Left lobe of liver (tissue), 2 donors: Measurements from ENCODE around the gene CEP162. TPM values are rescaled to one million over a fixed set of nuclear protein-coding genes. Genes with fewer than 3 reads are reported as not detected.
"Not testable (repeated sequence)": the region's sequence is repeated elsewhere in the genome, so short reads cannot be mapped to it uniquely, and the experiment has no call there.

Experiments used
- ATAC-seq: fragments of 200-7000 bp; cut with Tn5 transposase; one replicate; pipeline ENCODE4 v1.9.1; 2020; ENCODE audit warnings: mild to moderate bottlenecking, moderate library complexity
- DNase-seq: peaks from one replicate; pipeline ENCODE4 v3.0.0-alpha.2; 2020; ENCODE audit warnings: low spot score
- total RNA-seq: library from RNA; stranded (reverse); gene quantifications from one replicate; pipeline ENCODE4 v1.2.1, GENCODE V29; 2021
- donor health status: DM: no; HTN: no; CAD: no; lungs with moderate emphysema.
- donor health status: DM: no; HTN: yes; CAD: no.

Gene CEP162
- total RNA-seq, 1 donor from 2014 or later = 1.7 TPM

- no peak for DNase-seq
- ATAC-seq = no peak
These were observed 138.4 kb downstream of the CEP162 start for GRCh38 chr6:84089081-84089480.

DNA sequence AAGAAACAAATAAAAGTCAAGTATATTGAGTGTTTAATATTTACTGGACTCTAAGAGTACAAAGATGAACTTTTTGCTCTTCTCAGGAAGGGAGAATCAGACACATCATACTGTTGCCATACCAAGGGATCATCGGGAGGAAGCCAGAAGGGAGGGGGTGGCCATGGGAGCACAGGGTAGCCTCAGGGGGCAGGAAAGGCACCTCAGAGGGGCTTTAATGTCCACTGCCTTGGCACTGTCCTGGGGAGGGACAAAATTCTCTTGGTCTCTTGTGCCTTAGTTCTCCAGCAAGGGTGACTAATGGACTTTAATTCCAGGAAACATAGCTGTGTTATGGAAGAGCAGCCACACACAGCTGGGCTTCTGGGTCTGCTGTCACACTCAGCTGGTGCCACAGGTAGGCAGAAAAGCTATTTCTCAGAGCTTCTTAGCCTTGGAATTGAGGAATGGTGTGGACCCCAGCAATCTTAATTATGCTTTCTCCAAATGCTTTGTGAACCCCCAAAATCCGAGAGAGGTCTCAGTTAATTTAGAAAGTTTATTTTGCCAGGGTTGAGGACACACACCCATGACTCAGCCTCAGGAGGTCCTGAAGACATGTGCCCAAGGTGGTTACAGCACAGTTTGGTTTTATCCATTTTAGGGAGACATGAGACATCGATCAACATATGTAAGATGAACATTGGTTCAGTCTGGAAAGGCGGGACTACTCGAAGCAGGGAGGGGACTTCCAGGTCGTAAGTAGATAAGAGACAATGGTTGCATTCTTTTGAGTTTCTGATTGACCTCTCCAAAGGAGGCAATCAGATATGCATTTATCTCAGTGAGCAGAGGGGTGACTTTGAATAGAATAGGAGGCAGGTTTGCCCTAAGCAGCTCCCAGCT is 140.7 kb downstream of the CEP162 start:
- DNase-seq (no peak), ATAC-seq (no peak)

- no peak for ATAC-seq
- DNase-seq = no peak
These were observed 141.4 kb downstream of the CEP162 start for GRCh38 chr6:84086056-84086455.

- DNase-seq, ATAC-seq: not testable (repeated sequence)
These were observed 142.7 kb downstream of the CEP162 start for GRCh38 chr6:84084705-84085104.

DNA sequence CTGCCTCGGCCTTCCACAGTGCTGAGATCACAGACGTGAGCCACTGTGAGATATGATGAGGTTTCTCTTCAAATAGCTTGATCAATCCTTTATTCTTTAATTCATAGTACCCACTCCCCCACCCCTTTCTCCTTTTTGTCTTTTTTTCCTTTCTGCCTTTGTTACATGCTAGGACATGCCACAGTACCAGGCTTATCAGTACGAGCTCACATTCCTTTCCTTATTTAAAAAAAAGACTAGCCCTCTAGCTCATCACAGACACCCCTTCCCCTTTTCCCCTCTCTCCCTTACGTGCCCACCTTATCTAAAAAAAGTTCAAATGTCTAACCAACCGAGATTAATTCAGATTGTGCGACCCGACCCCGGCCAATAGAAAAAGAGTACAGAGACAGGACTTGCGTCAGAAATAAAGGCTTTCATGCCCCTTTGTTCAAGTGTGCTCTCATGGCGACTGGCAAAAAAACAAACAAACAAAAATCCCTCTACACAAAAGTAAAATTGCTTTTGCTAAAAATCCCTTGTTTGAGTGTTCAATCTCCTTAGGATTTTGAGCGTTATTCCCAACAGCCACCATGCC is 144.7 kb downstream of the CEP162 start:
- no peak for ATAC-seq

DNA sequence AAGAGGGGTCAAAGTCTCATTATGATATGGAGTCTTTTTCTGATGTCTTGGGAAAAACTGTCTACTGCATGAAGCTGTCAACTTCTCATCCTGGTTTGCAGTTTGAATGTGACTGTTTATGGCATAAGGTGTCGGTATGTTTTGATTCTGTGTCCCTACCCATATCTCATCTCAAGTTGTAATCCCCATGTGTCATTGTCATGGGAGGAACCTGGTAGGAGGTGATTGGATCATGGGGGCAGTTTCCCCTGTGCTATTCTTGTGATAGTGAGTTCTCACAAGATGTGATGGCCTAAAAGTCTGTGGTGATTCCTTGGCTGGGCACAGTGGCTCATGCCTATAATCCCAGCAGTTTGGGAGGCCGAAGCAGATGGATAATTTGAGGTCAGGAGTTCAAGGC is 146.2 kb downstream of the CEP162 start:
- ATAC-seq (no peak), DNase-seq (no peak)

More for the DNA sequence above, 144.7 kb downstream of the CEP162 start:
- no peak for DNase-seq

- DNase-seq = no peak
- ATAC-seq = no peak
These were observed 149.1 kb downstream of the CEP162 start for GRCh38 chr6:84078335-84078734.

DNA sequence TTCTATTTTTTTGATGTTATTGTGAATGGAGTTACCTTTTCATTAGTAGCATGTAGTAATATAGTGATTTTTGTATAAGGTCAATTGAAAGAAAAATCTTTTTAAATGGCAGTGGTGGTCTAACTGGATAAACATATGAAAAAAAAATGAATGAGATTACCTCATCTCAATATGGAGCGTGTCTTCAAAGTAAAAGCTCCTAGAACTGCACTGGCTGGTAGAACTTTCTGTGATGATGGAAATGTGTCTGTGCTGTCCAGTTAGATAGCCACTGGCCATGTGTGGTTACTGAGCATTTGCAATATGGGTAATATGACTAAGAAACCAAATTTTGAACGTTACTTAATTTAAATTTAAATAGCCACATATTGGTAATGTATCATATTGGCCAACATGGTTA is 149.8 kb downstream of the CEP162 start:
- no peak for ATAC-seq

GRCh38 chr6:84074988-84075781 is 152.3 kb downstream of the CEP162 start:
- ATAC-seq = no peak

More for the DNA sequence above, 149.8 kb downstream of the CEP162 start:
- no peak for DNase-seq

More at GRCh38 chr6:84074988-84075781, 152.3 kb downstream of the CEP162 start:
- DNase-seq = no peak

Other genes with a start within 250 kb of the CEP162 start
- gene MRAP2, start 193.9 kb downstream of the CEP162 start, total RNA-seq = 0.13 TPM